Ovary (tissue), 3 donors: ENCODE measurements around the gene PLXNB2.

Experiments
- CTCF ChIP-seq, 3 donors: fragments of 450-650 bp in 2 of 3; fragments of 200-600 bp in 1 of 3; IDR thresholded peaks; one replicate each; pipeline versions ENCODE4 v1.5.1 to v1.8.0; 2016 to 2022; ENCODE audit warnings: antibody characterized with exemption in 3 of 3, mild to moderate bottlenecking in 1 of 3
- POLR2A ChIP-seq: fragments of 450-650 bp; IDR thresholded peaks from one replicate; pipeline ENCODE4 v1.6.1; 2017; ENCODE audit warnings: antibody characterized with exemption, mild to moderate bottlenecking, moderate library complexity
- donor health status: DM: no; HTN: no; CAD: no.

- TF ChIP-seq CTCF (IDR thresholded peaks at IDR 0.05) (no peak), POLR2A (no peak)
Measured at GRCh38 chr22:50337262-50338041, 30.0 kb upstream of the PLXNB2 start.
